ENCODE data around the gene FRAS1.

The FRAS1 gene

DNA sequence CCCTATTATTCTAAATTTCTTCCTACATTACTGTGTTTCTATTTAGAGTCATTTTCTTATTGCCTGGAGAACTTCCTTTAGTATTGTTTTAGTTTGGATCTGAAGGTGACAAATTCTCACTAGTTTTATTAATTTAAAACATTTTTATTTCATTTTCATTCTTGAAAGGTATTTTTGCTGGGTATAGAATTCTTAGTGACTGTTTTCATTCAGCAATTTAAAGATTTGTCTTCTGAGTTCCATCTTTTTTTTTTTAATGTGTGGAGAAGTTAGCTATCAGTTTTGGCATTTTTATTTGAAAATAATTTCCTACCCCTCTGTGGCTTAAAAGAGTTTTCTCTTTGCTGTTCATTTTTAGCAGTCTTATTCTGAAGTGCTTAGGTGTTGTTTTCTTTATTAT lies 169.2 kb downstream of the FRAS1 start:
- H3K4me1 ChIP-seq (ENCODE audit: control insufficient read depth in 1 of 2, insufficient read depth in 1 of 2, low read depth in 1 of 2, low read length in 1 of 2), result no peaks in the 10 kb centered on the region
- TF ChIP-seq, protein P1, sequence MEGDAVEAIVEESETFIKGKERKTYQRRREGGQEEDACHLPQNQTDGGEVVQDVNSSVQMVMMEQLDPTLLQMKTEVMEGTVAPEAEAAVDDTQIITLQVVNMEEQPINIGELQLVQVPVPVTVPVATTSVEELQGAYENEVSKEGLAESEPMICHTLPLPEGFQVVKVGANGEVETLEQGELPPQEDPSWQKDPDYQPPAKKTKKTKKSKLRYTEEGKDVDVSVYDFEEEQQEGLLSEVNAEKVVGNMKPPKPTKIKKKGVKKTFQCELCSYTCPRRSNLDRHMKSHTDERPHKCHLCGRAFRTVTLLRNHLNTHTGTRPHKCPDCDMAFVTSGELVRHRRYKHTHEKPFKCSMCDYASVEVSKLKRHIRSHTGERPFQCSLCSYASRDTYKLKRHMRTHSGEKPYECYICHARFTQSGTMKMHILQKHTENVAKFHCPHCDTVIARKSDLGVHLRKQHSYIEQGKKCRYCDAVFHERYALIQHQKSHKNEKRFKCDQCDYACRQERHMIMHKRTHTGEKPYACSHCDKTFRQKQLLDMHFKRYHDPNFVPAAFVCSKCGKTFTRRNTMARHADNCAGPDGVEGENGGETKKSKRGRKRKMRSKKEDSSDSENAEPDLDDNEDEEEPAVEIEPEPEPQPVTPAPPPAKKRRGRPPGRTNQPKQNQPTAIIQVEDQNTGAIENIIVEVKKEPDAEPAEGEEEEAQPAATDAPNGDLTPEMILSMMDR (IDR thresholded peaks at IDR 0.05), result no peak
- H3K27me3 ChIP-seq, result no peaks in the 10 kb centered on the region
- no peak overlapping the region for H3K27ac ChIP-seq
- H3K36me3 ChIP-seq, result no peaks in the 10 kb centered on the region
- no peak overlapping the region for H3K4me3 ChIP-seq (ENCODE audit: low read depth in 1 of 2, low read length in 1 of 2)
- H3K9me3 ChIP-seq, result no peaks in the 10 kb centered on the region

DNA sequence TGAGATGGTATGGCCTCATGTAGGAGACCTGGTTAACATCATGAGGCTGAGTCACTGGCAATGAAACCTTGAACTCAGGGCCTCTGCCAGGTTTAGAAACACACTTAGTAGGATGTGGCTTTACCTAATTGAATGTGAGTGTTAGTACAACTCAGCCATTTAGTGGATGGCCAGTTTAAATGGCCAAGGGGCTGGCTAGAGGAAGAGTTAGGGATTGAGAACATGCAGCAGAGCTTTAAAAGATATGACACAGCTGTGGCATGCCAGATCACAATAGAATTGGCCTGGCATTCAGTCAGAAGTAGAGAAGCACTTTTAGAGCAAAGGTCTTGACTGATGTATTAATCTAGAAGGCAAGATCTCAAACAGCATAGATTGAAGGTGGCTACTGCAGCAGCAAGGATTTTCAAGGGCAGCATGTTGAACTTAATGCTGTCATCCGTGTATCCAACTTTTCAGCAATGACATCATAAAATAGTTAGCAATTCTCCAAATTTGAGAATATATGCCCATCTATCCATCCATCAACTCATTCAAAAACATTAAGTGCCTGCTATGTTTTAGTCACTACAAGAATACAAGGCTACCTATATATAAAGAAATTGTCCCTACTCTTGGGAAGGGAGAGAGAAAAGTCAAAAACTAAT lies 170.4 kb downstream of the FRAS1 start:
- no peak overlapping the region for H3K27ac ChIP-seq
- H3K4me1 ChIP-seq (ENCODE audit: control insufficient read depth in 1 of 2, insufficient read depth in 1 of 2, low read depth in 1 of 2, low read length in 1 of 2), result no peaks in the 10 kb centered on the region
- H3K9me3 ChIP-seq, result no peaks in the 10 kb centered on the region
- H3K36me3 ChIP-seq, result no peaks in the 10 kb centered on the region
- H3K27me3 ChIP-seq, result no peaks in the 10 kb centered on the region
- no peak overlapping the region for H3K4me3 ChIP-seq (ENCODE audit: low read depth in 1 of 2, low read length in 1 of 2)
- TF ChIP-seq, protein P1 (IDR thresholded peaks at IDR 0.05), result no peak

DNA sequence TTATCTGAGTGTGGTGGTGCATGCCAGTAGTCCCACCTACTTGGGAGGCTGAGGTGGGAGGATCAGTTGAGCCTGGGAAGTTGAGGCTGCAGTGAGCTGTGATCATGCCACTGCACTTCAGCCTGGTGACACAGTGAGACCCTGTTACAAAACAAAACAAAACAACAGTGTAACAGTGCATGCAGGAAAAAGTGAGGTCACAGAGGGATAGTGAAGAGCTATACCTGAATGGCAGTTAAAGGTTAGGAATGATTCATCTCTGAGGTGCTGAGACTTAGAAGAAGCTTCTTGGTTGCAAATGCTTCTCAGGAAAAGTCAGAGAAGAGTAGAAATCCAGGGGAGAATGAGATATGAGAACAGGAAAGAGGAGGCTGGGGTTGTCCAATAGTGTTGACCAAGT lies 178.7 kb downstream of the FRAS1 start:
- no peaks in the 10 kb centered on the region for H3K36me3 ChIP-seq
- H3K27ac ChIP-seq, result no peak overlapping the region
- no peak overlapping the region for H3K4me3 ChIP-seq (ENCODE audit: low read depth in 1 of 2, low read length in 1 of 2)
- no peaks in the 10 kb centered on the region for H3K27me3 ChIP-seq
- H3K4me1 ChIP-seq (ENCODE audit: control insufficient read depth in 1 of 2, insufficient read depth in 1 of 2, low read depth in 1 of 2, low read length in 1 of 2), result no peaks in the 10 kb centered on the region
- no peaks in the 10 kb centered on the region for H3K9me3 ChIP-seq
- TF ChIP-seq, protein P1 (IDR thresholded peaks at IDR 0.05), result no peak

GRCh38 chr4:78237360-78237759 lies 180.2 kb downstream of the FRAS1 start:
- no peak overlapping the region for H3K4me3 ChIP-seq (ENCODE audit: low read depth in 1 of 2, low read length in 1 of 2)
- no peaks in the 10 kb centered on the region for H3K9me3 ChIP-seq
- H3K4me1 ChIP-seq (ENCODE audit: control insufficient read depth in 1 of 2, insufficient read depth in 1 of 2, low read depth in 1 of 2, low read length in 1 of 2), result no peaks in the 10 kb centered on the region
- H3K27me3 ChIP-seq, result no peaks in the 10 kb centered on the region
- H3K27ac ChIP-seq, result no peak overlapping the region
- H3K36me3 ChIP-seq, result no peaks in the 10 kb centered on the region
- TF ChIP-seq, protein P1 (IDR thresholded peaks at IDR 0.05), result no peak

DNA sequence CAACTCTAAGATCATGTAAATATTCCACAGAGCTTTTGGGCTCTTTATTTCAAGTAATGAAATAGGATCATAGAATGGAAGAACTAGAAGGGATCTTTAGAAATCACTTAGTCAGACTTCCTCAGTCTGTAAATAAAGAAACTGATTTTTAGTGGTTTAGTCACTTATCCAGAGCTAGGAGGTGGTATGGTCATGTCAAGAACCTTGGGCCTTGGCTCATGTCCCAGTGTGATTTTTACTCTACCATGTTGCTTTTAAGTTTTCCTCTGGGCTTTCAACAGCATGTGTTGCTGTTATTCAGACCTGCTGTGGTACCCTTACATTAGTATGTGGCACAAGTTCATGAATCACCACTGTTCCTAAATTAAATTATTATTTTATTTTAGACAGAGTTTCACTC lies 184.9 kb downstream of the FRAS1 start:
- H3K9me3 ChIP-seq, result no peaks in the 10 kb centered on the region
- H3K36me3 ChIP-seq, result no peaks in the 10 kb centered on the region
- H3K27ac ChIP-seq, result no peak overlapping the region
- no peaks in the 10 kb centered on the region for H3K27me3 ChIP-seq
- TF ChIP-seq, protein P1 (IDR thresholded peaks at IDR 0.05), result no peak
- no peaks in the 10 kb centered on the region for H3K4me1 ChIP-seq (ENCODE audit: control insufficient read depth in 1 of 2, insufficient read depth in 1 of 2, low read depth in 1 of 2, low read length in 1 of 2)
- H3K4me3 ChIP-seq (ENCODE audit: low read depth in 1 of 2, low read length in 1 of 2), result no peak overlapping the region
